NCI-H446 treated with DMSO at 0.1 percent for 48 hours (cell line): ENCODE measurements around the gene GON4L.
"Not testable (repeated sequence)": the region's sequence is repeated elsewhere in the genome, so short reads cannot be mapped to it uniquely, and the experiment has no call there.

Experiments used
- DNase-seq: peaks from one replicate; lab custom pipeline; 2025; lab: John Stamatoyannopoulos, UW

The GON4L gene, protein sequence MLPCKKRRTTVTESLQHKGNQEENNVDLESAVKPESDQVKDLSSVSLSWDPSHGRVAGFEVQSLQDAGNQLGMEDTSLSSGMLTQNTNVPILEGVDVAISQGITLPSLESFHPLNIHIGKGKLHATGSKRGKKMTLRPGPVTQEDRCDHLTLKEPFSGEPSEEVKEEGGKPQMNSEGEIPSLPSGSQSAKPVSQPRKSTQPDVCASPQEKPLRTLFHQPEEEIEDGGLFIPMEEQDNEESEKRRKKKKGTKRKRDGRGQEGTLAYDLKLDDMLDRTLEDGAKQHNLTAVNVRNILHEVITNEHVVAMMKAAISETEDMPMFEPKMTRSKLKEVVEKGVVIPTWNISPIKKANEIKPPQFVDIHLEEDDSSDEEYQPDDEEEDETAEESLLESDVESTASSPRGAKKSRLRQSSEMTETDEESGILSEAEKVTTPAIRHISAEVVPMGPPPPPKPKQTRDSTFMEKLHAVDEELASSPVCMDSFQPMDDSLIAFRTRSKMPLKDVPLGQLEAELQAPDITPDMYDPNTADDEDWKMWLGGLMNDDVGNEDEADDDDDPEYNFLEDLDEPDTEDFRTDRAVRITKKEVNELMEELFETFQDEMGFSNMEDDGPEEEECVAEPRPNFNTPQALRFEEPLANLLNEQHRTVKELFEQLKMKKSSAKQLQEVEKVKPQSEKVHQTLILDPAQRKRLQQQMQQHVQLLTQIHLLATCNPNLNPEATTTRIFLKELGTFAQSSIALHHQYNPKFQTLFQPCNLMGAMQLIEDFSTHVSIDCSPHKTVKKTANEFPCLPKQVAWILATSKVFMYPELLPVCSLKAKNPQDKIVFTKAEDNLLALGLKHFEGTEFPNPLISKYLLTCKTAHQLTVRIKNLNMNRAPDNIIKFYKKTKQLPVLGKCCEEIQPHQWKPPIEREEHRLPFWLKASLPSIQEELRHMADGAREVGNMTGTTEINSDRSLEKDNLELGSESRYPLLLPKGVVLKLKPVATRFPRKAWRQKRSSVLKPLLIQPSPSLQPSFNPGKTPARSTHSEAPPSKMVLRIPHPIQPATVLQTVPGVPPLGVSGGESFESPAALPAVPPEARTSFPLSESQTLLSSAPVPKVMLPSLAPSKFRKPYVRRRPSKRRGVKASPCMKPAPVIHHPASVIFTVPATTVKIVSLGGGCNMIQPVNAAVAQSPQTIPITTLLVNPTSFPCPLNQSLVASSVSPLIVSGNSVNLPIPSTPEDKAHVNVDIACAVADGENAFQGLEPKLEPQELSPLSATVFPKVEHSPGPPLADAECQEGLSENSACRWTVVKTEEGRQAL (N-terminal part only)

GRCh38 chr1:155856975-155857930 lies at the start of gene GON4L:
GON4L (minus strand) TSS chr1:155857214; CDS start chr1:155853780, 3,434 bp downstream.
- DNase-seq, result peak; percentile 90

GRCh38 chr1:155904261-155904660 lies 47.2 kb upstream of the GON4L start:
- DNase-seq, result no peak

GRCh38 chr1:155900161-155900560 lies 43.1 kb upstream of the GON4L start:
- DNase-seq, result no peak

DNA sequence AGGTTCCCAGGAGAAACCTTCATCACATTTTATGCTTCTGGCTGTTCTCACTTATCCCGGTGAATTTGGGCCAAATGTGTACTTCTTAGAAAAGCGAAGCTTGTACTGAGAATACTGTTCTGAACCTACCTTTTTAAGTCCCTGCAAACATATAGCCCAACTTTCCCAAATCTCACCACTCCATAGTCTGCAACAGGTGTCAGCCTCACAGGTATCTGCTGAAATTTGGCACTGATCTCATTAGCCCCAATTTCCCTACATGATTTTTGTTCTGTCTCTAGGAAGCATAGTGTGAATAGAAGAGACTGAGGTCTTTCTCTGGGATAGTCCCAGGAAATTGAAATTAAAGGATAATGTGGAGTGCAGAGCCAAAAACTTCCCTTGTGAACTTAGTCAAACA lies 42.7 kb upstream of the GON4L start:
- no peak for DNase-seq

GRCh38 chr1:155898888-155899287 lies 41.9 kb upstream of the GON4L start:
- no peak for DNase-seq

- DNase-seq, result no peak
Measured at GRCh38 chr1:155897746-155898145, 40.7 kb upstream of the GON4L start.

GRCh38 chr1:155896476-155896875 lies 39.5 kb upstream of the GON4L start:
- DNase-seq, result not testable (repeated sequence)

DNA sequence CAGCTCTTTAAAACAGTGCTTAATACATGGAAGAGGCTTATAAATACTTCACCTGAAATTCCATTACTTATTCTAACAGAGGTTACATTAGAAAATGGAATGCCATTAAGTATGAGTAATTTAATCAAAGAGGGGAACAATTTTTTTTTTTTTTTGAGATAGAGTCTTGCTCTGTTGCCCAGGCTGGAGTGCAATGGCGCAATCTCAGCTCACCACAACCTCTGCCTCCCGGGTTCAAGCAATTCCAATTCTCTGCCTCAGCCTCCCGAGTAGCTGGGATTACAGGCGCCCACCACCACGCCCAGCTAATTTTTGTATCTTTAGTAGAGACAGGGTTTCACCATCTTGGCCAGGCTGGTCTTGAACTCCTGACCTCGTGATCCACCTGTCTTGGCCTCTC lies 38.6 kb upstream of the GON4L start:
- DNase-seq, result not testable (repeated sequence)

GRCh38 chr1:155893389-155894142 lies 36.6 kb upstream of the GON4L start:
- DNase-seq, result no peak

DNA sequence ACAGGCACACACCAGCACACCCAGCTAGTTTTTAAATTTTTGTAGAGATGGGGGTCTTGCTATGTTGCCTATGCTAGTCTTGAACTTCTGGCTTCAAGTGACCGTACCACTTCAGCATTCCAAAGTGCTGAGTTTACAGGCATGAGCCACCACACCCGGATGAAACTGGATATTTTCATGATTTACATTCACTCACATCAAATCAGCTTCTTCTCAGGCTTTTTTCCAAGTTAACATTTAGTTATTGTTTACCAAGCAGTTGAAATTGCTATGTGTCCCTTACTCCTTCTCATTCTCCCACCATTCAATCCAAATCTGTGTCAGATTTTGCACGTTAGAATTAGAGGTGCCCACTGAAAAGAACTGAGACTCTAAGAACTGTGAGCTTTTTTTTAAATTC lies 35.8 kb upstream of the GON4L start:
- DNase-seq, result no peak

- DNase-seq, result no peak
Measured at GRCh38 chr1:155890251-155890650, 33.2 kb upstream of the GON4L start.

DNA sequence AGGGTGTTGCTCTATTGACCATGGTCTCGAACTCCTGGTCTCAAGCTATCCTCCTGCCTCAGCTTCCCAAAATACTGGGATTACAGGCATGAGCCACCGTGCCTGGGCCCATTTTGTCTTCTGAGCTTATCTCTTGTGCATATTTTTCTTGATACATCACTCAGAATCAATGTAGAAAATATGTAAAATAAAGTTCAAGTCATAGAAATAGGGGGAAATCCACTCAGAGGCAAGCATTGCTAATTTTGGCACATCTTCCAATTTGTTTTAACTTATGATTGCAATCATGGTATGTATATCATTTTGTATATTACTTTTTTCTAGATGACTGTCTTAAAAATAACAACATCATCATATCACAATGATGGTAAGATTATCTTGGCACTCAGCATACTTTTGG lies 32.6 kb upstream of the GON4L start:
- DNase-seq, result no peak

DNA sequence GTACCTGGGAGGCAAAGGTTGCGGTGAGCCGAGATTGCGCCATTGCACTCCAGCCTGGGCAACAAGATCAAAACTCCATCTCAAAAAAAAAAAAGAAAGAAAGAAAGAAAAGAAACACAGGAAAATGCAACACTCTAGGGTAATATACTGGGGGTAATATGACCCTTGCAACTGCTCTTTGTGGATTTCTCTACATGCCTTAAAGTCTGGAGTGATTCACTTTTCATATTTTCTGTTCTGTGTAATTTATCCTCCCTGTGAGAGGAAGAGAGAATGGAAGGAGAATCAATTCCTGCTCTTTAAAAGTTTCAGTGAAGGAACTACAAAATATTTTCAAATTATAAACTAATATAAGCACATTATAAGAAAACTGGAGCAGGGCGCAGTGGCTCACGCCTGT lies 31.5 kb upstream of the GON4L start:
- no peak for DNase-seq

GRCh38 chr1:155884982-155885381 lies 28.0 kb upstream of the GON4L start:
- DNase-seq, result no peak

DNA sequence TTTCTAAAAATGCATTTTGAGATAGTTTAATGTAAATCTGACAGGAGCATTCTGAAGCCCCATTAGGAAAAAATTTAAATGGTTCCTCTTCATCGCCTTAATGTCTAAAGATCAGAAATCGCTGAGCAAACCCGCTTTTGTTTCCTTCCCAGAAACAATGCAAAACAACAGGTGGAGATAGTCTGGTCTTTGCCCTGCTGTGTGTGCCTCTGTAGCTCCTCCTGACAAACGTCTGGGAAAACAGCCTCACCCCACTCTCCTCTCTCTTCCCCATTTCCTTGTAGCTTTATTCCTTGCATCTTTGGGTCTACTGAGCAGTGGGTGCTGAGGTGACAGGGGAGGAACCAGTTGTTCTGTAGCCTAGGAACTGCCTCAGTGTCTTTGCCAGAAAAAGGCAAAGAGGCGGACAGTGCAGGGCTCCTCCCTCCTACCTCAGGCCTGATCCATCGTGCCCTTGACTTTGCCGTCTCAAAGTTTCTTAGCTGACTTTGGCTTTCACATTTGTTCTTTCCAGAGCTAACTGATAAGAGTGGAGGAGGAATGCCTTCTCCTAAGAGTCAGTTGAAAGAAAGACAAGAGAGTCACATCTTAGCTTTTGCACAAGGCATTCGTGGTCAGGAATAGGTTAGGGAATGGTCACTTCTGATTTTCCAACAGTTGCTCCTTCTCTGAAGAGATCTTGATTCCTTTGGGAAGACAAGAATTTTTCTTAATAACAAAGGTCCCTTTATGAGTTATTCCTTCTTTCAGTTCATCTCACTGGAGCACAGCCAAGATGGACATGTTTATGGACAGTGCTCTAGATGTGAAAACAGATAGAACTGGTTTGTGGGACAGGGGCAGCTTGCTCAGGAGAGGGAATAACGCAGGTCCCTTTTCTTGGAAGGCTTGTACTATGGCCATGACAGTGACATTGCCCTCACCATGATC lies 27.3 kb upstream of the GON4L start:
- no peak for DNase-seq

DNA sequence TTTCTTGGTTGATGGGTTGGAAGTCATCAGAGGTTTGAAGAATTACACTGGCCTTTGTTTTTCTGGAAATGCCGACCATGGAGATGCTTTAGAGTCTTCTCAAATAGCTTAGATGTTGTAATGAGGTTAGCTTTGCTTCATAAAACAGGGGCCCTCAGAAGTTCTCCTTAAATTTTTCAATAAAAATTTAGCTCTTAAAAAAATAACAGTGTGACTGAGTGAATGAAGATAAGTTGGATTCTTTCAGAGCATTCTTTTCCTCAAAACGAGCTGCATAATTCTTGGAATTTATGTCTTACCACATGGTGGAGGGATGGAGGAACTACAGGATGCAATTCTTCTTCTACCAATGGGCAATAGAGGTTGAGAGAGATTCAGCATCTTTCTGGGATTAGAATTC lies 25.8 kb upstream of the GON4L start:
- no peak for DNase-seq

- no peak for DNase-seq
Measured at GRCh38 chr1:155882235-155882634, 25.2 kb upstream of the GON4L start.

DNA sequence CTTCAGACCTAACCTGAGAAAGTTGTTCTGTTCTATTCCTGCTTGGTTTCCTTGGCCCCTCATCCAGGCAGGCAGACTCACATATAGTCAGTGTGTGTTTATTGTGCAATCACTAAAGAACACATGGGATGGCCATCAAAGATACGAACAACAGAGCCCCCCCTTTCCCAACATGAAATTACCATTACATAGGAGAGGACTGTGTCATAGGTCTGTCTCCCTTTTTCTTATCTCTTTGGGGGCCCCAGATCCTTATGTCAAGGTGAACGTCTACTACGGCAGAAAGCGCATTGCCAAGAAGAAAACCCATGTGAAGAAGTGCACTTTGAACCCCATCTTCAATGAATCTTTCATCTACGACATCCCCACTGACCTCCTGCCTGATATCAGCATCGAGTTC lies 23.9 kb upstream of the GON4L start:
- DNase-seq, result no peak

- DNase-seq, result no peak
Measured at GRCh38 chr1:155880251-155880650, 23.2 kb upstream of the GON4L start.
